Fibroblast of skin of abdomen (primary cell): ENCODE data around the gene RAE1.

Experiments used
- DNase-seq: peaks from one replicate; pipeline ENCODE4 v3.0.0-alpha.2; 2013

RAE1 gene

DNA sequence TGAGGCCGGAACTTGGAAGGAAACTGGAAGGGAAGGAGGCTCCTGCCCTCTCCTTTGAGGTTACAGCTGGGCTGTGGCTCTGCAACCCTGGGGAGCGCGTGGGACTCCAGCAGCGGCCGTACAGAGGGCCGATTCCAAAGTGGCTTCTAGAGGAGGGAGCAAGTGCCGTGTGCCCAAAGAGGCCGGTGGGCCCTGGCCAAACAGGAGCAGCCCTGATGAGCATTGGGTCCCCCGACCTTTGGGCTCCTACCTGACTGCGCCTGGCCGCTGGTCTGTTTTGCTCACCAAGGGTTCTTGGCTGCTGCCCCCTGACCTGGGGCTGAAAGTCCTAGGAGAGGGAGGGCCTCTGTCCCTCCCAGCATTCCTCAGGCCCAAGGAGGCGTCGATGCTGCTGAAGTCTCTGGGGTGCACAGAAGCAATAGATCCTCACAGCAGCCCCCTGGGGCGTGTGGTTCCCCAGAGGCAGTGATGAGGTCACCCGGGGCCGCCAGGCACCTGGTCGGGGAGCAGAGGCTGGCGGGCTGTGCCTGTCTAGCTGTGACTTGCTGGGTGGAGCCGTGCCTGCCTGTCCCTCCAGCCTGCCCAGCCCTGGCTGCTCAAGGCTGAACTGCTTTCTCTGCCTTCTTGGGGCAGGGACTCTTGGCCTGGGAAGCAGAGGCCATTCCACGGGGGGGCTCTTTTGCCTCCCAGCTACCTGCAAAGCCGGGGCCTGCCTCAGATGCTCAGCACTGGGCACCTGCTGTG lies 49.9 kb downstream of the RAE1 start:
- no peak for DNase-seq

- no peak for DNase-seq
Measured at GRCh38 chr20:57401565-57401918, 50.5 kb downstream of the RAE1 start.

GRCh38 chr20:57402206-57403125 lies 51.4 kb downstream of the RAE1 start:
- no peak for DNase-seq

DNA sequence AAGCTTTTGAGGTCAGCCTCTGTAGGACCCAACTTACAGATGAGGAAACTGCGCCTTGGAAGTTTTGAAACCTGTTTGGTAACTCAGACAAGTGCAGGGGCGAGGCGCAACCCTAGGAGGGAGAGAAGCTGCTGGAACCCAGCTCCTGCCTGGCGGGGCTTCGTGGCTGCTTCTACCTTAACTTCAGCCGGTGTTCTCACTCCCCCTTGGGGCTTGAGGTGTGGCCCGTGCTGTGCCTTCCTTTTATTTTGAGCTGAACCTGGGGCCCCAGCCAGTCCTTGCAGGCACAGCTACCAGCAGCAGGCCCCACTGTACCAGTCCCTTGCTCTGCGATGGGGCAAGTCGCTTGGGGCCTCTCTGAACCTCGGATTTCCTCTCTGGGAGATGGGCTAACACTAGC lies 52.2 kb downstream of the RAE1 start:
- no peak for DNase-seq

GRCh38 chr20:57404006-57404405 lies 53.0 kb downstream of the RAE1 start:
- no peak for DNase-seq

GRCh38 chr20:57404419-57405072 lies 53.5 kb downstream of the RAE1 start:
- no peak for DNase-seq

DNA sequence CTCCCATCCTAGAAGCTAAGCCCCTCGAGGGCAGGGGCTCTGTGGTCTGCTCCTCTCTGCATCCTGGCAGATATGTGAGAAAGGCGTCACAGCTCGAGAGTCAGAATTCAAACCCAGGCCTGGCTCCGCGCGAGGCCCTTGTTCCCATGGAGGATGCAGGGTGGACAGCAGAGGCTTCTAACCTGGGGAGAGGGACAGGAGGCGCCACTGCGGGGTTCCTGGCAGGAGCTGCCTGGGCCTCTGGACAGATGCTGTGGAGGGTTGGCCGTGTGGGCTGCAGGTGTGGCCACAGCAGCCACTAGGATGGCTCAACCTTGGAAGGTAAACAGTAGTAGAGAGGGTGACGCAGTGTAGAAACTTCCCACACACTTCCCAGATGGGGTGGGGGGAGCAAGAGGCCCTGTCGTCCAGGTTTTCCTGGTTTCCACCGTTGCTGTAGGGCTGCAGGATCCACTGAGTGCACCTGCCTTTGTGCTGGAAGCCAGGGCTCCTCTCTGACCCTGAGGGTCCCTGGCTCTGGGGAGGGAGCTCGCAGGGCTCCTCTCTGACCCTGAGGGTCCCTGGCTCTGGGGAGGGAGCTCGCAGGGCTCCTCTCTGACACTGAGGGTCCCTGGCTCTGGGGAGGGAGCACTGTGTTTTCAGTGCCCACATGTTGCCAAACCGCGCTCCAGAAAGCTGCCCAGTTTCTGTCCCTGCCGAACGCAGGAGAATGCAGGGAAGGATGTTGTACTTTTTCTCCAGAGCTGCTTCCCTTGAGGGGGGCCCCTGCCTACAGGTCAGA lies 54.4 kb downstream of the RAE1 start:
- DNase-seq: no peak

GRCh38 chr20:57407541-57407956 lies 56.5 kb downstream of the RAE1 start:
- no peak for DNase-seq

GRCh38 chr20:57408131-57408530 lies 57.1 kb downstream of the RAE1 start:
- DNase-seq: no peak

DNA sequence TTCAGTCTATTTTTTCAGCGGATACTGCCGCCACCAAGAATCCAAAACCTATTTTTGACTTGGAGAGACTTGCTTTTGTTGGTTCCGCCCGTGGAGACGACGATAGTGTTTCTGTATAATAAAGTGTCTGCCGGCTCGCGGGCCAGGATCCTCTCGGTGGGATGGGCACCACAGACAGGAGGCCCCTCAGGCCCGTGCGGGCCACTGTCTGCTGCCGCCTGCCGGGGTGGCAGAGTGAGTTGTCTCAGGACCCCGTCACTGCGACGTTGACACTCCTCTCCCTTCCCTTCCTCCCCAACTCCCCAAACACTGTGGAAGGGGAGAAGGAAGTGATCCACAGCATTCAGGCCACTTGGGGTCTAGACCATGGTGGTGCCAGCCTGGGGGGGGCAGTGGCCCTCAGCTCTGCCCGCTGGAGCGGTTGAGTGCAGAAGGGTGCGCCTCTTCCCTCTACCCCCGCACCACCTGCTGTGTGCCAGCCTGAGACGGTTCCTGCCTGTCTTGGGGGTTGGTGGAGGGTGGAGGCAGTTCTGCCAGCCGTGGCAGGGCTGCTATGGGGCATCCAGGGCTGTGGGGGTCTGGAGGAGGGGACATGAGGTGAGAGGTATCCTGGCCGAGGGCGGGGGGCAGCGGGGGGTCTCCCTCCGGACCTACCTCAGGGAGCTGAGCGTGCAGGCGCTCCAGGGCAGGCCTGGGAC lies 57.6 kb downstream of the RAE1 start:
- no peak for DNase-seq

DNA sequence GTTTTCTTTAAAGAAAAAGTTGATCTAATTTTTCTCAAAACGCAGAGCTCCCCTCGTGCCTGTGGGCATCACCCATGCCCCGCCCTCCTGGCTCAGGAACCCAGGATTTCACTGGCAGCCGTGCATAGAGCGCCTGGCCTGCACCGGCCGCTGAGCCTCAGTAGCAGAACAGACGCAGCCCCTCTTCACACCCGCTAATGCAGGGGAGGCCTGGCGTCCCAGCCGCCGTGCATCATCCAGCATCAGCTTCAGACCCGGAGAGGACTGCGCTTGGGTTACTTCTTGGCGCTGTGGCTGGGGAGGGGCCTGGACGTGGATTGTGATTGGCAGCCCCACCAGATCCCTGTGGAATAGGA lies 58.2 kb downstream of the RAE1 start:
- no peak for DNase-seq

GRCh38 chr20:57409672-57410397 lies 58.8 kb downstream of the RAE1 start:
- no peak for DNase-seq

- no peak for DNase-seq
Measured at GRCh38 chr20:57410398-57410920, 59.4 kb downstream of the RAE1 start.

GRCh38 chr20:57410924-57411323 lies 59.9 kb downstream of the RAE1 start:
- no peak for DNase-seq

DNA sequence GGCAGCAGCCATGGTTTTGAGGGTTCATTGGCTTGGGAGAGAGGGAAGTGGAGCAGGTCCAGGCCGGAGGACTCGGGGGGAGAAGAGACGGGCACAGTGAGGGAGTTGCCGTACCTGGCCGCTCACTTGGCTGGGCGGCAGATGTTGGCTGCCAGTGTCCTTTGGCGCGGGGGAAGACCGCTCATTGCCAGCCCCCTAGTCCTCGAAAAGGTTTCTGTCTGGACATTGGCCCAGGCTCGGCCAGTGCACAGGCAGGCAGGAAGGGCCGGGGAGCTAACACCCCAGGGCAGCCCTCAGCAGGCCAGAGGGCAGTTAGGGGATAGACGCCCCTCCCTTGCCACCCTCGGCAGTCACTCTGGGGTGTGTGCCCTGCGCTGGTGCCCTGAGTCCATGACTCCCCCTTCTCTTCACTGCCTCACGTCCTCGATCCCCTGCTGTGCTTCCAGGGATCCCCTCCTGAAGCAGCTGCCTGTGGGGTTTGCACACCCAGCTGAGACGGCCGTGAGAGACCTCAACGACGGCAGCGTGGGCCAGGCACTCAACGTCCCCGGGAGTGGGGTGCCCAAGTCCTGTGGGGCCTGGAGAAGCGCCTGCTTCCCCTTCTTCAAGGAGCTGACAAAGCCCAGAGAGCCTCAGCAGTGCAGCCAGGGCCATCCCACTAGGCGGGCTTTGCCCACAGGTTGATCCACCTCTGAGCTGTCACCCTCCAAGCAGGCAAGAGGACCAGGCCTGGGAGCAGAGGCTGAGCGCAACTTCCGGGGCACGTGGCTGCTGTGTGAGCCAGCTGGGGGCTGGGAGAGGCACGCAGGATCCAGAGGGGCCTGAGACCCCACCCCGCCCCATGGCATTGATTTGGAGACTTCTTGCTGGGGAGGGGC lies 60.6 kb downstream of the RAE1 start:
- no peak for DNase-seq

GRCh38 chr20:57412347-57413029 lies 61.4 kb downstream of the RAE1 start:
- no peak for DNase-seq

GRCh38 chr20:57413986-57414385 lies 62.9 kb downstream of the RAE1 start:
- no peak for DNase-seq

- DNase-seq: no peak
Measured at GRCh38 chr20:57414867-57415592, 64.0 kb downstream of the RAE1 start.

DNA sequence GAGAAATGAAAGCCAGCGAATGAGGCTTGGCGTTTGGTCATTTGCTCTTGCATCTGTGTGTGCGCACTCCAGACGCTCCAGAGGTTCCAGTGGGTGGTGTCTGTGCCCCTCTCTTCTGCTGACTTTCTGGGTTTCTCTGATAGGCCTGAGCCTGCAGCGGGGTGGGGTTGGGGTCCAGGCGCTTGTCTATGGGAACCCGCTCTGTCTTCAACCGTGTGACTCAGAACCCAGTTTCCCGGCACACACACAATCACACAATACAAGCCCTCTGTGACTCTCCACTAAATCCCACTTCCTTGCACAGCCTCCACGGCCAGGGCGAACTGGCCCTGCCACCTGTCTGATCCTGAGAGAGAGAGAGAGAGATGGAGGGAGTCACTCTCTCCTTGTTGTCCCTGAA lies 64.7 kb downstream of the RAE1 start:
- DNase-seq: no peak
